ENCODE data around the gene IMMP2L. TPM values are rescaled to one million over a fixed set of nuclear protein-coding genes. Genes with fewer than 3 reads are reported as not detected.

IMMP2L gene
- polyA plus RNA-seq, 1 donor from 2014 or later = 23.2 TPM

- Mint-ChIP-seq H3K27ac (no peak overlapping the region), H3K9me3 (no peaks in the 10 kb centered on the region), H3K4me3 (no peak overlapping the region), H3K27me3 (no peaks in the 10 kb centered on the region), H3K4me1 (peaks cover 23 to 33% (median 25%) of the 10 kb centered on the region in 3 donors), H3K36me3 (no peaks in the 10 kb centered on the region)
Measured at GRCh38 chr7:111105269-111105668, 457.0 kb downstream of the IMMP2L start.

- H3K9me3 Mint-ChIP-seq = no peaks in the 10 kb centered on the region
- peaks cover 23 to 33% (median 25%) of the 10 kb centered on the region in 3 donors for H3K4me1 Mint-ChIP-seq
- peak overlapping the region; percentile 33 to 92 (median 46) for H3K27ac Mint-ChIP-seq
- no peaks in the 10 kb centered on the region for H3K36me3 Mint-ChIP-seq
- H3K4me3 Mint-ChIP-seq = peak overlapping the region in 2 of 4 donors; percentile 33 to 75
- H3K27me3 Mint-ChIP-seq = no peaks in the 10 kb centered on the region
Measured at GRCh38 chr7:111104710-111105109, 457.6 kb downstream of the IMMP2L start.

DNA sequence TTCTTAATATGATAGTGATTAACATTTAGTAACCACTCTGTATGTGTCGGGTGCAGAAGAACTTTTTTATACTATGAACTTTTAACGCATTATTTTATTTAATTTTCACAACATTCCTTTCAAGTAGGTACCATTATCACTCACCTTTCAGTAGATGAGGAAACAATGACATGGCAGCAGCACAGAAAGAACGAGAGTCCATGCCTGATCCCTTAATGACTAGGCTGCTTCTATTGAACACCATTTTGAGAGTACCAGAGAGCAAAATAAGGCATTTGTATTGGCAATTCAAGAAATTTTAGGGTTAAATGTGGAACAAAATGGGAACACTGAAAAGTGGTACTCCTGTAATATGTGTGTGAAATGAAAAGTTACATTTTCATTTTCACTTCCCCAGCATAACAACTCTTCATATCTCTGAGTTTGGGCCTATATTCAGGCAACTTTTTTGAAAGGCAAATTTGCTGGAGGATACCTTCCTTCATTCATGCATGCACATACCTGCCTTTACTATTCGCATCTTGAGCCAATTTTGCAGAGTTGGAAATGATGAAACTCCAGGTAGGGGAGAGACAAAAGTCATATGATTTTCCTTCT, 458.5 kb downstream of the IMMP2L start:
- Mint-ChIP-seq H3K4me3 (peak overlapping the region in 3 of 4 donors; percentile 27 to 75 (median 33)), H3K36me3 (no peaks in the 10 kb centered on the region), H3K27ac (peak overlapping the region; percentile 33 to 92 (median 46)), H3K4me1 (peaks cover 24 to 38% (median 28%) of the 10 kb centered on the region in 3 donors), H3K9me3 (no peaks in the 10 kb centered on the region), H3K27me3 (no peaks in the 10 kb centered on the region)

- Mint-ChIP-seq H3K4me3 (no peak overlapping the region), H3K36me3 (no peaks in the 10 kb centered on the region), H3K27me3 (no peaks in the 10 kb centered on the region), H3K9me3 (no peaks in the 10 kb centered on the region), H3K4me1 (peaks cover 27 to 44% (median 33%) of the 10 kb centered on the region in 3 donors), H3K27ac (peak overlapping the region in 1 of 3 donors; percentile 46)
Measured at GRCh38 chr7:111103136-111103535, 459.2 kb downstream of the IMMP2L start.

DNA sequence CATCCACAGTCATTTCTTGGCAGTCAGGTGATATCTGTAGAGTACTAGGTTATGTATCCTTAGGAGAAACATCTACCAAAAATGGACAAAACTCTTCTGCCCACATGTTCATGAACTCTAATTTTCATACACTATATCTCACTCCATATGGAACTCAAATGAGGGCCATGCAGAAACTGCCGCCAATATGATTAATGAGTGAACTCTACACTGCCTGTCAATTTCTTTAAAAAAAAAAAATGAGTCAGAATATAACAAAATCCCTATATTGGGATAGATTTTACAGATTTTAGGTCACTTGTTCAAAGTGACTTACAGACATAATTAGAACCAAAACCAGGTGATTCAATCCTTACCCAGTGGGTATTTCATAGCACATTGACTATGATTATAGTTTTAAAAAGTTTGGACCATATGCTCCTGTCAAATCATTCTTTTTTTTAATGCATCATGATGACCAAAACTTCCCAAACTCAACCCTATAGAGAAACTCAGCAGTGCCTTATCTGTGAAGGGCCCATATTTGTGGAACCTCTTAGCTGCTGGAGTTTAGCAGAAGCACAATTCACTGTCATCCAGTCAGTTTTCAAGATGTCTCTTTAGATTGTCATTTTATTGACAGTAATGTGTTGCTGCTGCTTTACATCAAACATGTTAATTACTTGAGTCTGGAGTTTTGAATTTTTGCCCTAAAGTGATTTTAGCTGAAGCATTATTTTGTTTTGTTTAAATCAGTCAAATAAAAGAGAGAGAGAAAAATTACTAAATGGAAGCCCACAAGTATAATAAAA, 460.2 kb downstream of the IMMP2L start:
- no peaks in the 10 kb centered on the region for H3K36me3 Mint-ChIP-seq
- H3K4me3 Mint-ChIP-seq = no peak overlapping the region
- no peak overlapping the region for H3K27ac Mint-ChIP-seq
- H3K4me1 Mint-ChIP-seq = peaks cover 27 to 44% (median 33%) of the 10 kb centered on the region in 3 donors
- H3K27me3 Mint-ChIP-seq = no peaks in the 10 kb centered on the region
- H3K9me3 Mint-ChIP-seq = no peaks in the 10 kb centered on the region

DNA sequence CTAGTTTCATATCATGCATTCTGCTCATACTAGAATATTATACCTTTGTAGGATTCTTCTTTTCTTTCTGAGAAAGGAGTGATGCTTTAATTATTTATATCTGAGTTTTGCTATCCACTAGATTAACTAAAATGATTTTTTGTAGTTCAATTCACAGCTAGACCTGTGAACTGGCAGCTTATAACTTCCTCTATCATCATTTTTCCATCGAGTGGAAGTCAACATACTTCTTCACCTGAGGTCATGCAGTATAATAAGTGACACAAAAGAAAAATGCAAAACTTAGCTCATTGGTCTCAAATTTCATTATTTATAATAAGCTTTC, 463.4 kb downstream of the IMMP2L start:
- Mint-ChIP-seq H3K4me3 (no peak overlapping the region), H3K36me3 (no peaks in the 10 kb centered on the region), H3K27ac (no peak overlapping the region), H3K4me1 (peaks cover 10 to 17% (median 15%) of the 10 kb centered on the region in 3 donors), H3K9me3 (no peaks in the 10 kb centered on the region), H3K27me3 (no peaks in the 10 kb centered on the region)

DNA sequence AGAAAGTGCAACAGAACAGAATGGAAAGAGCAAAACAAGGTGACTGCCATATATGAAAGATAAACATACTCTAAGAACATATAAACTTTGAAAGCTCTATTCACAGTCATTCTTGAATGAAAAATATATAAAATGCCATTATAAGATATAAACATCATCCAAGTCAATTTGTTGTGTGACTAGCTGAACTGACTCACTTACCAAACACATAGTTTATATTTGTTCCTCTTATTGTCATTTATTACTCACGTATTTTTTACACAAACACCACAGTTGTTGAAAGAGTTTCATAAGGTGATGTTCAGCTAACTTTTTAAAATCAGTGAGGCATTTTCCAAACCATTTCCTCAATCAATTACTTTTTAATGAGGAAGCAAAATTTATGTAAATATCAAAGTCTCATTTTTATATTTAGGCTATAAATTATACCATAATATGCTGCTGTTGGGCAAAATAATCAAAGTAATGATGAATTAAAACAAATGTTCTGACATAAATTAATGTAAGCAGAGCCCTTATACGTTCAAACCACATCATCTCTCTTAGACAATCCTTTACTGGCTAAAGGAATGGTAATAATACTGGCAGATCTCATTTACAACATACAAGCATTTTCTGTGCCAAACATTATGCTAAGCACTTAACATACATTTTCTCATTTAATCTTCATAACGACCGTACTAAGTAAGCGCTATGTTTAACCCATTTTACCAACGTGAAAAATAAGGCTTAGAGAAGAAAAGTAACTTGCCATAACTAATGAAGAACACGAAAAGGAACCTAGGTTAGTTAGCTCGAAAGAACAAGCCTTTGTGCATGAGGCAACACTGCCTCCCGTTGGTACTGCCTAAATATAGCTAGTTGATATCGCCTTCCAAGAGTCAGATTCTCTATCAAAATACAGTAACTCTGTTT, 464.0 kb downstream of the IMMP2L start:
- Mint-ChIP-seq H3K27me3 (no peaks in the 10 kb centered on the region), H3K27ac (no peak overlapping the region), H3K4me1 (peaks cover 6 to 11% (median 10%) of the 10 kb centered on the region in 3 donors), H3K36me3 (no peaks in the 10 kb centered on the region), H3K9me3 (no peaks in the 10 kb centered on the region), H3K4me3 (peak overlapping the region in 1 of 4 donors; percentile 34)

GRCh38 chr7:111096997-111097396, 465.3 kb downstream of the IMMP2L start:
- Mint-ChIP-seq H3K27ac (no peak overlapping the region), H3K4me3 (no peak overlapping the region), H3K27me3 (no peaks in the 10 kb centered on the region), H3K36me3 (no peaks in the 10 kb centered on the region), H3K9me3 (no peaks in the 10 kb centered on the region), H3K4me1 (peaks cover 4 to 10% (median 8%) of the 10 kb centered on the region in 3 donors)

GRCh38 chr7:111094419-111094818, 467.9 kb downstream of the IMMP2L start:
- H3K27me3 Mint-ChIP-seq = no peaks in the 10 kb centered on the region
- H3K27ac Mint-ChIP-seq = no peak overlapping the region
- H3K4me1 Mint-ChIP-seq = peaks cover 4 to 10% (median 8%) of the 10 kb centered on the region in 3 donors
- H3K36me3 Mint-ChIP-seq = no peaks in the 10 kb centered on the region
- H3K9me3 Mint-ChIP-seq = no peaks in the 10 kb centered on the region
- H3K4me3 Mint-ChIP-seq = no peak overlapping the region

GRCh38 chr7:111093496-111093895, 468.8 kb downstream of the IMMP2L start:
- H3K27ac Mint-ChIP-seq = peak overlapping the region in 1 of 3 donors; percentile 20
- H3K27me3 Mint-ChIP-seq = no peaks in the 10 kb centered on the region
- H3K36me3 Mint-ChIP-seq = no peaks in the 10 kb centered on the region
- H3K4me3 Mint-ChIP-seq = peak overlapping the region in 1 of 4 donors; percentile 59
- H3K4me1 Mint-ChIP-seq = peaks cover under 1 to 2% (median 2%) of the 10 kb centered on the region in 3 donors
- no peaks in the 10 kb centered on the region for H3K9me3 Mint-ChIP-seq

DNA sequence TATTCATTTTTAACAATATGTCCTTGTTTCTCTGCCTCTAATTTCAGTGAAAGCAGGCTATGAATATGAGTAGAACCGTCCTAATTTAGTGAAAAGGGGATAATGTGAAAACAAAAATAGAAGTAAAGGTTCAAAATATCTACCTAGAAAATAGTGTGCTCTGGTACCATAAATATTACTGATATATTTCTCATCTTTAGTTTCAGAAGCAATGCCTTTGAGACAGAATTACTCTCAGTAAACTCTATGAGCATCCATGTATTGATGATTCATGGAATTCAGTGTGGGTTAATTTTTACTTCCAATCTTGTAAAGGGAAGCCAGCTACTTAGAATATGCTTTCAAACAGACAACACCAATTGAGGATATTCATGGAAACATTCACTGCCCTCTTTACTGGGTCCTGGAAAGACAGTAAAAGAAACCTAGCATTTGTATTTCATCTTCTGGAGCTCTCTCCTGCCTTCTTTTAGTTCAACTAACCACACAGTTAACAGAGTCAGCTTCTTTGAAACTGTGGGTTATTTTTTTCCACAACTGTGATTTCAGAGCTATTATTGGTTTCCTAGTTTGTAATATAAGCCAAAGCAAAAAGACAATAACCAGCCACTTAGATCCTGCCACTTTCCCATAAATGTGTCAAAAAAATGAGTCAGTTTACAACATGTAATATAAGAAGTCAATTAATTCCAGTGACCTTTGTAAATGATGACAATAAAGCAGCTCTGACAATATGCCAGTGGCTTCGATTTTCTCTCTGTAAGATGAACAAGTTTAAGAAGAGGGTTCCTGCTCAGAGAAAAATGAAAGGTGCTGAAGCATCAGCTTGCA, 469.7 kb downstream of the IMMP2L start:
- Mint-ChIP-seq H3K4me1 (no peaks in the 10 kb centered on the region), H3K4me3 (peak overlapping the region in 1 of 4 donors; percentile 59), H3K27me3 (no peaks in the 10 kb centered on the region), H3K36me3 (no peaks in the 10 kb centered on the region), H3K27ac (no peak overlapping the region), H3K9me3 (no peaks in the 10 kb centered on the region)

- Mint-ChIP-seq H3K36me3 (no peaks in the 10 kb centered on the region), H3K4me1 (no peaks in the 10 kb centered on the region)
Measured at GRCh38 chr7:111091593-111092358, 470.5 kb downstream of the IMMP2L start.

GRCh38 chr7:111090846-111091245, 471.4 kb downstream of the IMMP2L start, which contains the start of gene LRRN3:
TSS of gene LRRN3 (plus strand) at chr7:111091127. CDS start at chr7:111122773, 31,646 bp downstream.
- Mint-ChIP-seq H3K4me3 (peak within 1 kb of the TSS in 3 of 4 donors; percentile 9 to 68 (median 61)), H3K4me1 (no peaks in the 10 kb centered on the region), H3K27ac (peak within 1 kb of the TSS in 1 of 3 donors; percentile 74), H3K27me3 (no peaks in the 10 kb centered on the region), H3K36me3 (no peaks in the 10 kb centered on the region), H3K9me3 (no peaks in the 10 kb centered on the region)

More at GRCh38 chr7:111091593-111092358, 470.5 kb downstream of the IMMP2L start:
- H3K4me3 Mint-ChIP-seq = peak overlapping the region in 2 of 4 donors; percentile 61 to 68
- H3K9me3 Mint-ChIP-seq = no peaks in the 10 kb centered on the region
- H3K27ac Mint-ChIP-seq = no peak overlapping the region
- no peaks in the 10 kb centered on the region for H3K27me3 Mint-ChIP-seq
